Parathyroid adenoma (tissue), 2 donors: ENCODE measurements around the gene BCR.

Source experiments
- H2AFZ ChIP-seq: fragments of 300-600 bp; sonication (generic); one replicate; pipeline ENCODE4 v1.7.0; 2017; ENCODE audit warnings: antibody characterized with exemption, mild to moderate bottlenecking
- H3K27ac ChIP-seq: fragments of 300-600 bp; sonication (generic); one replicate; pipeline ENCODE4 v1.7.0; 2017
- H3K27me3 ChIP-seq: fragments of 300-600 bp; sonication (generic); one replicate; pipeline ENCODE4 v1.7.0; 2017; ENCODE audit warnings: low read length; ENCODE audit not compliant: control insufficient read depth, insufficient read depth
- H3K36me3 ChIP-seq: fragments of 300-600 bp; sonication (generic); one replicate; pipeline ENCODE4 v1.7.0; 2017; ENCODE audit warnings: low read length; ENCODE audit not compliant: control insufficient read depth, insufficient read depth
- H3K4me1 ChIP-seq: fragments of 300-600 bp; sonication (generic); one replicate; pipeline ENCODE4 v1.7.0; 2017; ENCODE audit warnings: control low read depth
- H3K4me2 ChIP-seq: fragments of 300-600 bp; sonication (generic); one replicate; pipeline ENCODE4 v1.7.0; 2017; ENCODE audit warnings: low read length
- H3K4me3 ChIP-seq: fragments of 300-600 bp; sonication (generic); one replicate; pipeline ENCODE4 v1.7.0; 2017; ENCODE audit warnings: low read depth, low read length
- H3K79me2 ChIP-seq: fragments of 300-600 bp; sonication (generic); one replicate; pipeline ENCODE4 v1.7.0; 2017; ENCODE audit warnings: control low read depth
- H3K9ac ChIP-seq: fragments of 300-600 bp; sonication (generic); one replicate; pipeline ENCODE4 v1.7.0; 2017; ENCODE audit warnings: mild to moderate bottlenecking
- H3K9me3 ChIP-seq: fragments of 300-600 bp; sonication (generic); one replicate; pipeline ENCODE4 v1.7.0; 2017; ENCODE audit warnings: low read length; ENCODE audit not compliant: control insufficient read depth
- CTCF ChIP-seq: fragments of 300-600 bp; sonication (generic); IDR thresholded peaks from one replicate; pipeline ENCODE4 v1.7.0; 2017; ENCODE audit warnings: antibody characterized with exemption, mild to moderate bottlenecking
- donor health status: primary hyperparathyroidism.

The BCR gene

GRCh38 chr22:23277583-23278295, 97.4 kb downstream of the BCR start:
- no peaks in the 10 kb centered on the region for H3K36me3 ChIP-seq
- H3K27me3 ChIP-seq, result no peaks in the 10 kb centered on the region
- H3K4me3 ChIP-seq, result no peak overlapping the region
- H3K9ac ChIP-seq, result no peak overlapping the region
- H3K9me3 ChIP-seq, result no peaks in the 10 kb centered on the region
- TF ChIP-seq CTCF, result no peak
- no peaks in the 10 kb centered on the region for H3K4me1 ChIP-seq
- H3K4me2 ChIP-seq, result no peak overlapping the region
- no peak overlapping the region for H3K27ac ChIP-seq
- H2AFZ ChIP-seq, result no peak overlapping the region
- no peaks in the 10 kb centered on the region for H3K79me2 ChIP-seq

GRCh38 chr22:23278883-23279675, 98.8 kb downstream of the BCR start:
- Histone ChIP-seq H2AFZ (no peak overlapping the region), H3K4me3 (no peak overlapping the region), H3K27ac (no peak overlapping the region), H3K9ac (no peak overlapping the region), H3K9me3 (no peaks in the 10 kb centered on the region), H3K4me1 (no peaks in the 10 kb centered on the region), H3K27me3 (no peaks in the 10 kb centered on the region), H3K4me2 (no peak overlapping the region), H3K79me2 (no peaks in the 10 kb centered on the region), H3K36me3 (no peaks in the 10 kb centered on the region)
- no peak for TF ChIP-seq CTCF

GRCh38 chr22:23279781-23280180, 99.5 kb downstream of the BCR start:
- Histone ChIP-seq H3K36me3 (no peaks in the 10 kb centered on the region), H3K4me3 (no peak overlapping the region), H3K27ac (no peak overlapping the region), H3K4me1 (no peaks in the 10 kb centered on the region), H3K79me2 (no peaks in the 10 kb centered on the region), H3K4me2 (no peak overlapping the region), H2AFZ (no peak overlapping the region), H3K9ac (no peak overlapping the region), H3K9me3 (no peaks in the 10 kb centered on the region), H3K27me3 (no peaks in the 10 kb centered on the region)
- no peak for TF ChIP-seq CTCF

GRCh38 chr22:23280356-23281052, 100.2 kb downstream of the BCR start:
- TF ChIP-seq CTCF, result no peak
- H2AFZ ChIP-seq, result no peak overlapping the region

More at GRCh38 chr22:23280356-23281052, 100.2 kb downstream of the BCR start:
- Histone ChIP-seq H3K4me1 (no peaks in the 10 kb centered on the region), H3K79me2 (no peaks in the 10 kb centered on the region), H3K27ac (no peak overlapping the region), H3K4me3 (no peak overlapping the region), H3K36me3 (no peaks in the 10 kb centered on the region), H3K9ac (no peak overlapping the region), H3K4me2 (no peak overlapping the region), H3K9me3 (no peaks in the 10 kb centered on the region), H3K27me3 (no peaks in the 10 kb centered on the region)
